Cardiac fibroblast (primary cell): ENCODE data around the gene SYT9.

Source experiments
- DNase-seq, 2 donors: peaks; one replicate each; pipeline versions ENCODE4 v3.0.0 to v3.0.0-alpha.2; 2010; ENCODE audit warnings: low read depth in 2 of 2
- H3K4me3 ChIP-seq, 2 donors: replicated peaks in 1 of 2; 1 replicate in 1 of 2; 2 replicates in 1 of 2; pipeline ENCODE4 v1.5.1; 2011; ENCODE audit warnings: low read depth in 2 of 2, low read length in 2 of 2, mild to moderate bottlenecking in 2 of 2, moderate library complexity in 1 of 2
- TF ChIP-seq, protein P1 (sequence below): IDR thresholded peaks from one replicate; pipeline ENCODE4 v1.5.1; 2011; ENCODE audit warnings: low read depth, mild to moderate bottlenecking, low read length, inconsistent platforms

Gene SYT9

GRCh38 chr11:7381937-7382336 lies 130.2 kb downstream of the SYT9 start:
- TF ChIP-seq, protein P1, sequence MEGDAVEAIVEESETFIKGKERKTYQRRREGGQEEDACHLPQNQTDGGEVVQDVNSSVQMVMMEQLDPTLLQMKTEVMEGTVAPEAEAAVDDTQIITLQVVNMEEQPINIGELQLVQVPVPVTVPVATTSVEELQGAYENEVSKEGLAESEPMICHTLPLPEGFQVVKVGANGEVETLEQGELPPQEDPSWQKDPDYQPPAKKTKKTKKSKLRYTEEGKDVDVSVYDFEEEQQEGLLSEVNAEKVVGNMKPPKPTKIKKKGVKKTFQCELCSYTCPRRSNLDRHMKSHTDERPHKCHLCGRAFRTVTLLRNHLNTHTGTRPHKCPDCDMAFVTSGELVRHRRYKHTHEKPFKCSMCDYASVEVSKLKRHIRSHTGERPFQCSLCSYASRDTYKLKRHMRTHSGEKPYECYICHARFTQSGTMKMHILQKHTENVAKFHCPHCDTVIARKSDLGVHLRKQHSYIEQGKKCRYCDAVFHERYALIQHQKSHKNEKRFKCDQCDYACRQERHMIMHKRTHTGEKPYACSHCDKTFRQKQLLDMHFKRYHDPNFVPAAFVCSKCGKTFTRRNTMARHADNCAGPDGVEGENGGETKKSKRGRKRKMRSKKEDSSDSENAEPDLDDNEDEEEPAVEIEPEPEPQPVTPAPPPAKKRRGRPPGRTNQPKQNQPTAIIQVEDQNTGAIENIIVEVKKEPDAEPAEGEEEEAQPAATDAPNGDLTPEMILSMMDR = no peak
- DNase-seq = no peak
- H3K4me3 ChIP-seq = no peak overlapping the region

GRCh38 chr11:7383406-7383805 lies 131.7 kb downstream of the SYT9 start:
- no peak for DNase-seq
- TF ChIP-seq, protein P1 = no peak
- H3K4me3 ChIP-seq = no peak overlapping the region

DNA sequence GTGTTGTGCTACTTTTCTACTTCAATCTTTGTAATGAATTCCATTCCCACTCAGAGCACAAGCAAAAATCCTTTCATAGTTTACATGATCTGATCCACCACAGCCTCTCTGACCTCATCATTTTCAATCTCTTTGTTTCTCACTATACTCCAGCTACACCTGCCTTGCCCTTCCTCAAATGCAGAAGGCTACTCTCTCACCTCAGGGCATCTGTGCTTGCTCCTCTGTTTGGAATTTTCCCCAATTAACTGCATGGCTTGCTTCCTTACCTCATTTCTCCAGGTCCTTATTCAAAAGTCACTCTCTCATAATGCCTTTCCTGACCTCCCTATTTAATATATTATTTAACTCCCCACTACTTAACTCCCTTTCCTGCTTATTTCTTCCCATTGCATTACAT lies 133.0 kb downstream of the SYT9 start:
- DNase-seq = no peak
- H3K4me3 ChIP-seq = no peak overlapping the region
- TF ChIP-seq, protein P1 = no peak

DNA sequence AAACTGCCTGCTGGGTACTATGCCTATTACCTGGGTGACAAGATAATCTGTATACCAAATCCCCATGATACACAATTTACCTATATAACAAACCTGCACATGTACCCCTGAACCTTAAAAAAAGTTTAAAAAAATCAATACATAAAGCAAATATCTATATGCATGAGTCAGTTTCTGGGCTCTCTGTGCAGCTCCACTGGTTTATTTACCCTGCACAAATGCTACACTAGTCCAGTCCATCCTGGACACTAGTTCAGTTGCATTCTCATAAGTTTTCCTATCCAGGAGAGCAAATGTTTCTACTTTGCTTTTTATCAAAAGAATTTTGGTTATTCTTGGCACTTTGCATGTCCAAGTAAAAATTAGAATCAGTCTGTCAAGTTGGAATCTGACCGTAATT lies 133.8 kb downstream of the SYT9 start:
- DNase-seq = no peak
- TF ChIP-seq, protein P1 = no peak

GRCh38 chr11:7413961-7414915 lies 162.5 kb downstream of the SYT9 start:
- no peak overlapping the region for H3K4me3 ChIP-seq
- DNase-seq = no peak
- TF ChIP-seq, protein P1 = no peak

More for the DNA sequence above, 133.8 kb downstream of the SYT9 start:
- H3K4me3 ChIP-seq = no peak overlapping the region

DNA sequence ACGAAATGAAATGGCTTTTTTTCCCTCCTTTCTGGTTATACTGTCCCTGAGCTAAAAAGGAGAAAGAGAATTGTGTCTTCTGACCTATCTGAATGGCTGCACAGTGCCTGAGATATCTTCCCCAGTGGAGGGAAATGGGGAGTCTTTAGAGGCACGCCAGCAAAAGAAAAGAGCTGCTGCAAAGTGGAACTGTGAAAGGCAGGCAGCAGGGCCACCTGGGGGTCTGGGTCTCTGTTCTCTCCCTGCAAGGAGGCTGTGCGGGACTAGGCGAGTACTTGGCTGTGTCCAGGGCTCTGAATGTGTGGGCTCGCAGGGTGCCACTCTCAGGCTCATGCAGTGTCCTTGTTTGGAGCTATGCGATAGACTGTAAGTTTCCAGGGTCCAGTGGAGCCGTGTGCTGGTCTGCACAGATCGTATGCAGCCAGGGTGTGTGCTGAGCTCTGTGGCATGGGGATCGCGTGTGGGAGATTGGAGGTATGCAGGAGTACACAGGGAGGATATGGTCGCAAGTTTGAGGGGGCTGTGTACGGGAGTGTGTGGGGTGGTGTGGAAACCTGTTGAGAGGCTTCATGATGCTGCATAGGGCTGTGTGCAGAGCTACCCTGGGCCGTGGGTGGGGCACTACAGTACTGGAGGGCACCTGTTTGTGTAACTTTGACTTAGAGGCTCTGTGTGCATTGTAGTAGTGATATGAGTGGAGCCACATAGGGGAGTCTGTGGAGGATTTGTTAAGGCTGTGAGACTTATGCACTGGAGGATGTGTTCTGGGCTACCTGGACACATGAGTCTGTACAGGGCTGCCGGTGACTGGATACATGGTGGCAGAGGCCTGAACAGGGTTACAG lies 163.5 kb downstream of the SYT9 start:
- DNase-seq = no peak
- TF ChIP-seq, protein P1 = no peak
- H3K4me3 ChIP-seq = no peak overlapping the region
